Stomach (tissue), 4 donors: ENCODE measurements around the gene NUDT8.
"Not testable (repeated sequence)": the region's sequence is repeated elsewhere in the genome, so short reads cannot be mapped to it uniquely, and the experiment has no call there.

Experiments
- POLR2A ChIP-seq, 4 donors: fragments of 450-650 bp; IDR thresholded peaks; one replicate each; pipeline ENCODE4 v1.6.1; 2016; ENCODE audit warnings: antibody characterized with exemption in 4 of 4, control low read depth in 2 of 4, mild to moderate bottlenecking in 1 of 4, moderate library complexity in 1 of 4
- POLR2AphosphoS5 ChIP-seq, 3 donors: sonication (generic); formaldehyde crosslinking; IDR thresholded peaks; one replicate each; pipeline ENCODE4 v1.6.1; 2016; ENCODE audit warnings: antibody characterized with exemption in 3 of 3
- TF ChIP-seq, protein P1 (sequence below), 7 experiments: fragments of 450-650 bp in 4 of 7; fragments of 200-600 bp in 3 of 7; sonication (generic) in 3 of 7; IDR thresholded peaks; one replicate each; pipeline ENCODE4 v1.5.1; 2016 to 2019; ENCODE audit warnings: antibody characterized with exemption in 7 of 7, control low read depth in 2 of 7, mild to moderate bottlenecking in 1 of 7

DNA sequence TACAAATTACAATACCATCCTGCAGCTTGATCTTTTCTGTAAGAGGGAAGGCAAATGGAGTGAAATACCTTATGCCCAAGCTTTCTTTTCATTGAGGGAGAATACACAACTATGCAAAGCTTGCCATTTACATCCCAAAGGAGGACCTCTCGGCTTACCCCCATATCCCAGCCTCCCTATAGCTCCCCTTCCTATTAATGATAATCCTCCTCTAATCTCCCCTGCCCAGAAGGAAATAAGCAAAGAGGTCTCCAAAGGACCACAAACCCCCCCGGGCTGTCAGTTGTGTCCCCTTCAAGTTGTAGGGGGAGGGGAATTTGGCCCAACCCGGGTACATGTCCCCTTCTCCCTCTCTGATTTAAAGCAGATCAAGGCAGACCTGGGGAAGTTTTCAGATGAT lies 7.8 kb downstream of the NUDT8 start:
- not testable (repeated sequence) for TF ChIP-seq POLR2A, POLR2AphosphoS5 (IDR thresholded peaks at IDR 0.05)
- TF ChIP-seq, protein P1, sequence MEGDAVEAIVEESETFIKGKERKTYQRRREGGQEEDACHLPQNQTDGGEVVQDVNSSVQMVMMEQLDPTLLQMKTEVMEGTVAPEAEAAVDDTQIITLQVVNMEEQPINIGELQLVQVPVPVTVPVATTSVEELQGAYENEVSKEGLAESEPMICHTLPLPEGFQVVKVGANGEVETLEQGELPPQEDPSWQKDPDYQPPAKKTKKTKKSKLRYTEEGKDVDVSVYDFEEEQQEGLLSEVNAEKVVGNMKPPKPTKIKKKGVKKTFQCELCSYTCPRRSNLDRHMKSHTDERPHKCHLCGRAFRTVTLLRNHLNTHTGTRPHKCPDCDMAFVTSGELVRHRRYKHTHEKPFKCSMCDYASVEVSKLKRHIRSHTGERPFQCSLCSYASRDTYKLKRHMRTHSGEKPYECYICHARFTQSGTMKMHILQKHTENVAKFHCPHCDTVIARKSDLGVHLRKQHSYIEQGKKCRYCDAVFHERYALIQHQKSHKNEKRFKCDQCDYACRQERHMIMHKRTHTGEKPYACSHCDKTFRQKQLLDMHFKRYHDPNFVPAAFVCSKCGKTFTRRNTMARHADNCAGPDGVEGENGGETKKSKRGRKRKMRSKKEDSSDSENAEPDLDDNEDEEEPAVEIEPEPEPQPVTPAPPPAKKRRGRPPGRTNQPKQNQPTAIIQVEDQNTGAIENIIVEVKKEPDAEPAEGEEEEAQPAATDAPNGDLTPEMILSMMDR (IDR thresholded peaks at IDR 0.05) = not testable (repeated sequence)
